Type B pancreatic cell (in vitro differentiated cells): Measurements from ENCODE around the gene BAG5. TPM values are rescaled to one million over a fixed set of nuclear protein-coding genes. Genes with fewer than 3 reads are reported as not detected.

Source experiments
- DNase-seq: peaks from one replicate; pipeline ENCODE4 v3.0.0; 2021; ENCODE audit warnings: mixed read lengths; ENCODE audit not compliant: unreplicated experiment; ENCODE audit errors: extremely low spot score
- H3K27ac Mint-ChIP-seq: 2 replicates; pipeline ENCODE4 v1.8.0; 2021; ENCODE audit warnings: mild to moderate bottlenecking, mixed read lengths
- H3K27me3 Mint-ChIP-seq: 2 replicates; pipeline ENCODE4 v1.8.0; 2021; ENCODE audit warnings: mixed read lengths
- H3K36me3 Mint-ChIP-seq: 2 replicates; pipeline ENCODE4 v1.8.0; 2021; ENCODE audit warnings: mixed read lengths
- H3K4me1 Mint-ChIP-seq: one replicate; pipeline ENCODE4 v1.8.0; 2021; ENCODE audit warnings: mixed read lengths; ENCODE audit not compliant: unreplicated experiment
- H3K4me3 Mint-ChIP-seq: 2 replicates; pipeline ENCODE4 v1.8.0; 2021; ENCODE audit warnings: mild to moderate bottlenecking, mixed read lengths
- H3K9me3 Mint-ChIP-seq: 2 replicates; pipeline ENCODE4 v1.8.0; 2021; ENCODE audit warnings: mixed read lengths
- CTCF ChIP-seq: fragments of 200-600 bp; sonication (generic); conservative IDR thresholded peaks from 2 replicates; pipeline ENCODE4 v1.5.0; 2021; ENCODE audit warnings: antibody characterized with exemption, mild to moderate bottlenecking
- total RNA-seq: library from RNA; stranded (reverse); gene quantifications from 2 replicates; pipeline ENCODE4 v1.2.1, GENCODE V29; 2021; ENCODE audit warnings: low replicate concordance

Gene BAG5
- total RNA-seq, 1 donor from 2014 or later = 23.3 TPM

GRCh38 chr14:103604620-103605019, 42.2 kb upstream of the BAG5 start:
- Mint-ChIP-seq H3K27ac (no peak overlapping the region), H3K4me3 (no peak overlapping the region), H3K4me1 (peaks cover 11% of the 10 kb centered on the region), H3K27me3 (peaks cover 15% of the 10 kb centered on the region), H3K36me3 (no peaks in the 10 kb centered on the region), H3K9me3 (no peaks in the 10 kb centered on the region)
- no peak for DNase-seq
- no peak for TF ChIP-seq CTCF

- DNase-seq = no peak
- Mint-ChIP-seq H3K36me3 (no peaks in the 10 kb centered on the region), H3K4me1 (peaks cover 7% of the 10 kb centered on the region), H3K27me3 (no peaks in the 10 kb centered on the region), H3K9me3 (no peaks in the 10 kb centered on the region), H3K27ac (no peak overlapping the region), H3K4me3 (no peak overlapping the region)
- peak; percentile 35 for TF ChIP-seq CTCF
Measured at GRCh38 chr14:103600503-103600902, 38.0 kb upstream of the BAG5 start.

- no peak for TF ChIP-seq CTCF
- H3K36me3 Mint-ChIP-seq = peaks cover 3% of the 10 kb centered on the region
- peaks cover 21% of the 10 kb centered on the region for H3K4me1 Mint-ChIP-seq
- H3K27me3 Mint-ChIP-seq = no peaks in the 10 kb centered on the region
- DNase-seq = no peak
- no peak overlapping the region for H3K4me3 Mint-ChIP-seq
- H3K27ac Mint-ChIP-seq = peak overlapping the region; percentile 39
- no peaks in the 10 kb centered on the region for H3K9me3 Mint-ChIP-seq
Measured at GRCh38 chr14:103597623-103598377, 35.3 kb upstream of the BAG5 start.

- peaks cover 21% of the 10 kb centered on the region for H3K4me1 Mint-ChIP-seq
- H3K27ac Mint-ChIP-seq = peak overlapping the region; percentile 89
- H3K27me3 Mint-ChIP-seq = no peaks in the 10 kb centered on the region
- no peaks in the 10 kb centered on the region for H3K9me3 Mint-ChIP-seq
- no peak for TF ChIP-seq CTCF
- H3K4me3 Mint-ChIP-seq = peak overlapping the region; percentile 55
- H3K36me3 Mint-ChIP-seq = peaks cover 3% of the 10 kb centered on the region
- peak; percentile 70 for DNase-seq
Measured at GRCh38 chr14:103594265-103594664, 31.8 kb upstream of the BAG5 start.

GRCh38 chr14:103593577-103593976, 31.1 kb upstream of the BAG5 start:
- H3K36me3 Mint-ChIP-seq = peaks cover 9% of the 10 kb centered on the region
- H3K4me1 Mint-ChIP-seq = peaks cover 21% of the 10 kb centered on the region
- no peak overlapping the region for H3K4me3 Mint-ChIP-seq
- H3K27ac Mint-ChIP-seq = no peak overlapping the region
- no peaks in the 10 kb centered on the region for H3K27me3 Mint-ChIP-seq
- TF ChIP-seq CTCF = no peak
- H3K9me3 Mint-ChIP-seq = no peaks in the 10 kb centered on the region
- no peak for DNase-seq
